Left lung (tissue), 10 donors: Measurements from ENCODE around the gene CSF2. TPM values are rescaled to one million over a fixed set of nuclear protein-coding genes. Genes with fewer than 3 reads are reported as not detected.

Source experiments
- ATAC-seq: fragments of 200-7000 bp; cut with Tn5 transposase; one replicate; pipeline ENCODE4 v1.9.1; 2020; ENCODE audit warnings: moderate library complexity
- DNase-seq, 4 donors: peaks; one replicate each; pipeline ENCODE4 v3.0.0-alpha.2; 2013 to 2020
- H3K27ac ChIP-seq, 2 donors: fragments of 200-600 bp; sonication (generic) in 1 of 2; one replicate each; pipeline versions ENCODE4 v1.5.0 to v1.8.0; 2020 to 2021
- H3K27me3 ChIP-seq, 2 donors: fragments of 200-600 bp; sonication (generic) in 1 of 2; one replicate each; pipeline versions ENCODE4 v1.5.0 to v1.8.0; 2020 to 2021
- H3K36me3 ChIP-seq, 2 donors: fragments of 200-600 bp; sonication (generic) in 1 of 2; one replicate each; pipeline versions ENCODE4 v1.5.0 to v1.8.0; 2020 to 2021
- H3K4me1 ChIP-seq, 2 donors: fragments of 200-600 bp; one replicate each; pipeline ENCODE4 v1.8.0; 2021
- H3K4me3 ChIP-seq, 2 donors: fragments of 200-600 bp; sonication (generic) in 1 of 2; one replicate each; pipeline versions ENCODE4 v1.5.0 to v1.8.0; 2020 to 2021; ENCODE audit warnings: mild to moderate bottlenecking in 1 of 2
- H3K9me3 ChIP-seq, 2 donors: fragments of 200-600 bp; sonication (generic) in 1 of 2; one replicate each; pipeline versions ENCODE4 v1.5.0 to v1.8.0; 2020 to 2021
- CTCF ChIP-seq, 2 donors: fragments of 200-600 bp; sonication (generic) in 1 of 2; IDR thresholded peaks; one replicate each; pipeline versions ENCODE4 v1.5.0 to v1.8.0; 2021; ENCODE audit warnings: antibody characterized with exemption in 2 of 2
- intact Hi-C, 2 donors: fragments of 100-400 bp; cut with DNase I; formaldehyde crosslinking; loops; one replicate each; pipeline versions ENCODE4 v1.11.2 to v1.14.2; 2022
- polyA plus RNA-seq, 6 donors: library from polyadenylated mRNA; unstranded; fragments of 120-200 nt; gene quantifications; one replicate each; pipeline ENCODE4 v1.2.1, GENCODE V29; 2013; ENCODE audit not compliant: insufficient read length in 6 of 6
- total RNA-seq, 2 donors: library from RNA; stranded (reverse); fragmentation: NEBNext Ultra II Directional; extraction: Animal tissue kit (Norgen Biotek cat#: 25700); gene quantifications; one replicate each; pipeline ENCODE4 v1.2.1, GENCODE V29; 2021
- donor health status: DM: no; HTN: yes; CAD: no.
- donor health status: DM: no; HTN: no; CAD: no.

CSF2 gene
- total and polyA plus RNA-seq, 8 donors: 0.18 to 5.1 (median 0.44) TPM; not detected in 3

GRCh38 chr5:132081458-132081857 lies 7.9 kb downstream of the CSF2 start:
- H3K27ac ChIP-seq: no peak overlapping the region
- DNase-seq (no peak), ATAC-seq (no peak)
- H3K4me1 ChIP-seq: peaks cover 6 to 8% of the 10 kb centered on the region in 2 donors
- H3K27me3 ChIP-seq: no peaks in the 10 kb centered on the region
- H3K4me3 ChIP-seq: no peak overlapping the region
- no peaks in the 10 kb centered on the region for H3K9me3 ChIP-seq
- no peaks in the 10 kb centered on the region for H3K36me3 ChIP-seq
- no peak for TF ChIP-seq CTCF (IDR thresholded peaks at IDR 0.05)
- intact Hi-C loops: no loop called here

DNA sequence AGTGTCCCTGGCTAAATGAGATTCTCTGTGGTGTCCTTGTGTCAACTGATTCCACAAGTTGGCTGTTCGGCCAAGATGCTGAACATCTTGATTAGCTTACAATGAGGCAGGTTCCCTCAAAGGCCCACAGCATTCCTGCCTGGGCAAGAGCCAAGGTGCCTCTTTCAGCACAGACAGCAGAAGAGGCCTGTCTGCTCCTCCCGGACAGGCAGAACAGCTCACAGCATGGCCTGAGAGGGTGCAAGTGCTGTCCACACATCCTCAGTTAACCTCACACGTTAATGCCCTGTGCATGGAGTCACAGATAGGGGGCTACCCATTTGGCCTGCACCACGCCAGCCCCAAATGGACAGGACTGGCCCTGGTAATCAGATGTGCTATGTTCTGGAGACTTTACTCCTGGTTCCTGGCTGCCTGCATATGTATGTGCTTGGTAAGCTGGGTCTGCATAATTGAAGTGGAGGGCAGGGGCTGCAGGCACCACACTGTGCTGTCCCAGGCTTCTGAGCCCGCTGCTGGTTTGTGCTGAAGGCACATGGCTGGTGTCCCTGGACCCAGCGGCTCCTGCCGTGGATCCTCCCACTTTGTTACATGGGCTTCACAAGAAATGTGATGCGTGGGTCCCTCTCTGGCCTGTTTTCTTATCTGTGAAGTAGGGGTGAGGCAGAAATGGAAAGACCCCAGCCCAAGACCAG lies 8.9 kb downstream of the CSF2 start:
- intact Hi-C loops: no loop called here

GRCh38 chr5:132083071-132083678 lies 9.6 kb downstream of the CSF2 start:
- ATAC-seq: no peak
- intact Hi-C loops: no loop called here
- H3K4me1 ChIP-seq: peaks cover 6 to 8% of the 10 kb centered on the region in 2 donors
- DNase-seq: no peak
- no peak overlapping the region for H3K4me3 ChIP-seq
- H3K9me3 ChIP-seq: no peaks in the 10 kb centered on the region
- H3K36me3 ChIP-seq: no peaks in the 10 kb centered on the region
- no peak overlapping the region for H3K27ac ChIP-seq
- no peaks in the 10 kb centered on the region for H3K27me3 ChIP-seq
- TF ChIP-seq CTCF (IDR thresholded peaks at IDR 0.05): no peak

More for the DNA sequence above, 8.9 kb downstream of the CSF2 start:
- no peak for DNase-seq
- no peak for ATAC-seq
- H3K9me3 ChIP-seq: no peaks in the 10 kb centered on the region
- no peak overlapping the region for H3K27ac ChIP-seq
- H3K27me3 ChIP-seq: no peaks in the 10 kb centered on the region
- no peaks in the 10 kb centered on the region for H3K36me3 ChIP-seq
- peaks cover 6 to 8% of the 10 kb centered on the region in 2 donors for H3K4me1 ChIP-seq
- no peak for TF ChIP-seq CTCF (IDR thresholded peaks at IDR 0.05)
- H3K4me3 ChIP-seq: no peak overlapping the region

GRCh38 chr5:132085686-132086085 lies 12.1 kb downstream of the CSF2 start:
- H3K4me3 ChIP-seq: no peak overlapping the region
- no peaks in the 10 kb centered on the region for H3K9me3 ChIP-seq
- peak overlapping the region in 1 of 2 donors; percentile 3 for H3K27ac ChIP-seq
- peaks cover 6 to 8% of the 10 kb centered on the region in 2 donors for H3K4me1 ChIP-seq
- H3K36me3 ChIP-seq: no peaks in the 10 kb centered on the region
- no peak for ATAC-seq
- TF ChIP-seq CTCF (IDR thresholded peaks at IDR 0.05): no peak
- no peaks in the 10 kb centered on the region for H3K27me3 ChIP-seq
- DNase-seq: no peak
- intact Hi-C loops: no loop called here

- Histone ChIP-seq H3K4me3 (no peak overlapping the region), H3K9me3 (no peaks in the 10 kb centered on the region), H3K27me3 (no peaks in the 10 kb centered on the region), H3K27ac (peak overlapping the region in 1 of 2 donors; percentile 3), H3K36me3 (no peaks in the 10 kb centered on the region), H3K4me1 (peaks cover 6 to 8% of the 10 kb centered on the region in 2 donors)
- intact Hi-C loops: no loop called here
- DNase-seq: peak in 2 of 4 donors; percentile 55 to 60
- ATAC-seq: peak; percentile 84
- no peak for TF ChIP-seq CTCF (IDR thresholded peaks at IDR 0.05)
Measured at GRCh38 chr5:132086277-132086794, 12.7 kb downstream of the CSF2 start.
